Thyroid gland (tissue), 4 donors: Measurements from ENCODE around the gene HHIPL1.

ENCODE experiments used
- POLR2A ChIP-seq, 2 donors: fragments of 450-650 bp; IDR thresholded peaks; one replicate each; pipeline ENCODE4 v1.6.1; 2017; ENCODE audit warnings: antibody characterized with exemption in 2 of 2, mild to moderate bottlenecking in 2 of 2, moderate library complexity in 1 of 2
- TF ChIP-seq, protein P1 (sequence below), 6 experiments: fragments of 200-600 bp in 3 of 6; fragments of 450-650 bp in 3 of 6; sonication (generic) in 3 of 6; IDR thresholded peaks; one replicate each; pipeline ENCODE4 v1.5.1; 2016 to 2019; ENCODE audit warnings: antibody characterized with exemption in 6 of 6, mild to moderate bottlenecking in 2 of 6, inconsistent platforms in 1 of 6, moderate library complexity in 1 of 6

DNA sequence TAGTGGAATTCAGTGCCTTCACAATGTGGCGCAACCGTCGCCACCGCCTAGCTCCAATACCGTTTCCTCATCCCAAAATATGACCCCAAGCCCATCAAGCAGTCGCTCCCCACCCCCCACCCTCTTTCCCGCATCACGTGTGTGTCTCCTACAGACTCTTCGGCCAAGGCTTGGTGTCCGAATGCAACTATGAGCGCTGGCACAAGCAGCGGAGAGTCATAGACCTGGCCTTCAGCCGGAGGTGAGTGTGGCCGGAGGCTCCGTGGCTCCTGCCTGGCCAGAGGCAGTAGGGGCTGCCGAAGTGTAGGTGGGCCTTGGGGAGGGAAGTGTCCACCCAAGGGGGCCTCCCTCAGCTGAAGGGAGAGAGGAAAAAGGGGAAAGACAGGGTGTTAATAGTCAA, 54.9 kb downstream of the HHIPL1 start:
- TF ChIP-seq, protein P1, sequence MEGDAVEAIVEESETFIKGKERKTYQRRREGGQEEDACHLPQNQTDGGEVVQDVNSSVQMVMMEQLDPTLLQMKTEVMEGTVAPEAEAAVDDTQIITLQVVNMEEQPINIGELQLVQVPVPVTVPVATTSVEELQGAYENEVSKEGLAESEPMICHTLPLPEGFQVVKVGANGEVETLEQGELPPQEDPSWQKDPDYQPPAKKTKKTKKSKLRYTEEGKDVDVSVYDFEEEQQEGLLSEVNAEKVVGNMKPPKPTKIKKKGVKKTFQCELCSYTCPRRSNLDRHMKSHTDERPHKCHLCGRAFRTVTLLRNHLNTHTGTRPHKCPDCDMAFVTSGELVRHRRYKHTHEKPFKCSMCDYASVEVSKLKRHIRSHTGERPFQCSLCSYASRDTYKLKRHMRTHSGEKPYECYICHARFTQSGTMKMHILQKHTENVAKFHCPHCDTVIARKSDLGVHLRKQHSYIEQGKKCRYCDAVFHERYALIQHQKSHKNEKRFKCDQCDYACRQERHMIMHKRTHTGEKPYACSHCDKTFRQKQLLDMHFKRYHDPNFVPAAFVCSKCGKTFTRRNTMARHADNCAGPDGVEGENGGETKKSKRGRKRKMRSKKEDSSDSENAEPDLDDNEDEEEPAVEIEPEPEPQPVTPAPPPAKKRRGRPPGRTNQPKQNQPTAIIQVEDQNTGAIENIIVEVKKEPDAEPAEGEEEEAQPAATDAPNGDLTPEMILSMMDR (IDR thresholded peaks at IDR 0.05) = no peak
- TF ChIP-seq POLR2A (IDR thresholded peaks at IDR 0.05) = no peak
